GM21423 (cell line): Measurements from ENCODE around the gene CRKL.
"Not testable (repeated sequence)": the region's sequence is repeated elsewhere in the genome, so short reads cannot be mapped to it uniquely, and the experiment has no call there.

Experiments
- ATAC-seq: cut with Tn5 transposase; IDR thresholded peaks from one replicate; pipeline ENCODE4 v1.9.1; 2021; ENCODE audit warnings: mild to moderate bottlenecking, moderate library complexity; ENCODE audit not compliant: unreplicated experiment

CRKL gene

DNA sequence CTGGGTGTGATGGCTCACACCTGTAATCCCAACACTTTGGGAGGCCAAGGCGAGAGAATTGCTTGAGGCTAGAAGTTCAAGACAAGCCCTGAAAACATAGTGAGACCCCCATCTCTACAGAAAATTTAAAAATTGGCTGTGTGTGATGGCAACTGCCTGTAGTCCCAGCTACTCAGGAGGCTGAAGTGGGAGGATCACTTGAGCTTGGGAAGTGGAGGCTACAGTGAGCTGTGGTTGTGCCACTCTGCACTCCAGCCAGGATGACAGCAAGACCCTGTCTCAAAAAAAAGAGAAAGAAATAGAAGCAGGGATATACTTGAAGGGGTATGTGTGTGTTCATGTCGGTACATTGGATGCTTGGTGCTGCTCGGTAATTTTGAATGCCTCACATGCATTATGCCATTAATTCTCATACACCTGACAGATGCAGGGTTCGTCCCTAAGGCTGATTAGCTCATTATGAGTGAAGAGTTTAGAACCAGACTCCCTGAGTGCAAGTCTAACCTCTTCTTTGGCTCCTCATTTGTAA lies 14.0 kb downstream of the CRKL start:
- ATAC-seq = no peak

DNA sequence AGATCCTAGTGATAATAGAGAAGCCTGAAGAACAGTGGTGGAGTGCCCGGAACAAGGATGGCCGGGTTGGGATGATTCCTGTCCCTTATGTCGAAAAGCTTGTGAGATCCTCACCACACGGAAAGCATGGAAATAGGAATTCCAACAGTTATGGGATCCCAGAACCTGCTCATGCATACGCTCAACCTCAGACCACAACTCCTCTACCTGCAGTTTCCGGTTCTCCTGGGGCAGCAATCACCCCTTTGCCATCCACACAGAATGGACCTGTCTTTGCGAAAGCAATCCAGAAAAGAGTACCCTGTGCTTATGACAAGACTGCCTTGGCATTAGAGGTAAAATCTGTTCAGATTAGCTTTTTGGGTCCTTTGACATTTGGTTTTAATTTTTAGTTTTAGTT lies 16.7 kb downstream of the CRKL start:
- no peak for ATAC-seq

DNA sequence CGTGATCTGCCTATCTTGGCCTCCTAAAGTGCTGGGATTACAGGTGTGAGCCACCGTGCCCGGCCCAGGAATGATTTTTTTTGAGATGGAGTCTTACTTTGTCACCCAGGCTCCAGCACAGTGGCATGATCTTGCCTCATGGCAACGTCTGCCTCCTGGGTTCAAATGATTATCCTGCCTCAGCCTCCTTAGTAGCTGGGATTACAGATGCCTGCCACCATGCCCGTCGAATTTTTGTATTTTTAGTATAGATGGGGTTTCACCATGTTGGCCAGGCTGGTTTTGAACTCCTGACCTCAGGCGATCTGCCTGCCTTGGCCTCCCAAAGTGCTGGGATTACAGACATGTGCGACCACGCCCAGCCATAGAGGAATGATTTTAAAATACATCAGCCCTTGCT lies 17.8 kb downstream of the CRKL start:
- ATAC-seq = not testable (repeated sequence)

DNA sequence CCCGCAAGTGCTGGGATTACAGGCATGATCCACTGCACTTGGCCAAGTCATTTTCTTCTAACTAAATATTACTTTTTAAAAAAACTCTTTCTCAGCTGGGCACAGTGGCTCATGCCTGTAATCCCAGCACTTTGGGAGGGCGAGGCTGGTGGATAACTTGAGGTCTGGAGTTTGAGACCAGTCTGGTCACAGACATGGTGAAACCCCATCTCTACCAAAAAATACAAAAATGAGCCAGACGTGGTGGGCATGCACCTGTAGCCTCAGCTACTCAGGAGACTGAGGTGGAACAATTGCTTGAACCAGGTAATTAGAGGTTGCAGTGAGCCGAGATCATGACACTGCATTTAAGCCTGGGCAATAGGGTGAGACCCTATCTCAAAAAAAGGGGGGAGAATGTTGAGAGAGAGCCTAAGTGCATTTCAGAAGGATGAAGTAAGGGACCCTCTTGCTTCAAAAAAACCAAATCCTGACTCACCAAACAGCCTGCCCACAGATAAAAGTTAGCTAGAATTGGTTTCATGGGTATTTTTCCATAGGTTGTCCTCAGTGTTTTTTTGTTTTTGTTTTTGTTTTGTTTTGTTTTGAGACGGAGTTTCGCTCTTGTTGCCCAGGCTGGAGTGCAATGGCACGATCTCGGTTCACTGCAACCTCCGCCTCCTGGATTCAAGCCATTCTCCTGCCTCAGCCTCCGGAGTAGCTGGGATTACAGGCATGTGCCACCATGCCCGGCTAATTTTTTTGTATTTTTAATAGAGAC lies 18.8 kb downstream of the CRKL start:
- not testable (repeated sequence) for ATAC-seq

DNA sequence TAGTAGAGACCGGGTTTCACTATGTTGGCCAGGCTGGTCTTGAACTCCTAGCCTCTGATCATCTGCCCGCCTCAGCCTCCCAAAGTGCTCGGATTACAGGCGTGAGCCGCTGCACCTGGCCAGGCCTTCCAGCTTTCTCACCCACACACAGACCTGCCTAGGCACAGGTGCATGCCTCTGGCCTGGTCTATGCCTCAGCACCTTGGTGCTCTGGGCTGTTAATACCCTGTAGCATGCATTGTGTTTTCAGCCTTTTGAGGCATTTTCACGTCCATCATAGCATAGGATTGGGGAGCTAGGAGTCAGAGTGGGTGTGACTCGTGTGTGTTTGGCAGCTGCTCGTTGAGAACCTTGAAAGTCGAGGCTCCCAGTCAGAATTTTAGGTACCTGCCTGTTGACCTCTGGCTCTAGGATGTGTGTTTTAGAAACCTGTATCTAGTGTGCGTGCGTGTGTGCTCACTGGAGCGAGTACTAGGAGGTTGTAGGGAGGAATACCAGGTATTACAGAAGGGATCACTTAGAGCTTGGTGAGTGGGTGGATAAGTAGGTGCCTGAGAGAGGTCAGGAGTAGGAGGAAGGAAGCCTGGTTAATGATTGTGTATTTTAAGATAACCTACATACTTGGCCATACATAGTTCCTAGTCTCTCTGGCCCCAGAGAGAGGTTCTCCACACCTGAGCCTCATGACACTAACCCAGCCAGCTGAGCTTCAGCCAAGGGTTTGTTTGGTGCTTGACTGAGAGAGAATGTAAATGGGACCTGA lies 20.0 kb downstream of the CRKL start:
- ATAC-seq = no peak

DNA sequence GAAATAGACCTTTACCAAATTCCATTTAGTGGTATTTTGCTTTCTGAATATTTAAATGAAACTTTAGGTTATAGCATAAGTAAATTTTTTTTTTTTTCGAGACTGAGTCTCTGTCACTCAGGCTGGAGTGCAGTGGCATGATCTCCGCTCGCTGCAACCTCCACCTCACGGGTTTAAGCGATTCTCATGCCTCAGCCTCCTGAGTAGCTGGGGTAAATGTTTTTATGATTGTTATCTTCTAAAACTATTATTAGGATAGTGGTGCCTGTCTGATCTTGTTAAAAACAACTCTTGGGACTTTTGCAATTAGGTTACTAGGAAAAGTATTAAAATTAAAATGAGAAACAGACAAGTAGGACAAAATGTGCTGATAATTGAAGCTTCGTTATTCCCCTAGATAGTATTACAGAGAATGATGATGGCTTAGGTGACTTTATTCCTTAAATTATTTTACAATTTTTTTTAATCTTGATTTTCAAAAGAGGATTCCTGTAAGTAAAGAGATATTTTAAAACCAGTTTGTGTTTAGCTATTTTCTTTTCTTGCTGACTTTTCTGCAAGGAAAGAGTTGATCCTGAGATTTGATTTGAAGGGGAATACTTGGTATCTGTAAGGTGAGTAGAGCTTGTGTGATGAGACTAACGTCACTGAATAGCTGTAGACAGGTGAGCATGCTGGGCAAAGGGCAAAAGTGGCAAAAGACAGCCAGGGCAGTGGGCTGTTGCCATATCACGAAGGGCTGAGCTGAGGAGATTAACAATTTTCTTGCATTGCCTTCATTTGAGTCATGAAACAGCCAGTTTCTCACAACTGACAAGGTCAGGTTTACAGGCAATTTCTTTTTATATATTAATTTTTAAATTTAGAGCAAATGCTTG lies 20.8 kb downstream of the CRKL start:
- no peak for ATAC-seq

DNA sequence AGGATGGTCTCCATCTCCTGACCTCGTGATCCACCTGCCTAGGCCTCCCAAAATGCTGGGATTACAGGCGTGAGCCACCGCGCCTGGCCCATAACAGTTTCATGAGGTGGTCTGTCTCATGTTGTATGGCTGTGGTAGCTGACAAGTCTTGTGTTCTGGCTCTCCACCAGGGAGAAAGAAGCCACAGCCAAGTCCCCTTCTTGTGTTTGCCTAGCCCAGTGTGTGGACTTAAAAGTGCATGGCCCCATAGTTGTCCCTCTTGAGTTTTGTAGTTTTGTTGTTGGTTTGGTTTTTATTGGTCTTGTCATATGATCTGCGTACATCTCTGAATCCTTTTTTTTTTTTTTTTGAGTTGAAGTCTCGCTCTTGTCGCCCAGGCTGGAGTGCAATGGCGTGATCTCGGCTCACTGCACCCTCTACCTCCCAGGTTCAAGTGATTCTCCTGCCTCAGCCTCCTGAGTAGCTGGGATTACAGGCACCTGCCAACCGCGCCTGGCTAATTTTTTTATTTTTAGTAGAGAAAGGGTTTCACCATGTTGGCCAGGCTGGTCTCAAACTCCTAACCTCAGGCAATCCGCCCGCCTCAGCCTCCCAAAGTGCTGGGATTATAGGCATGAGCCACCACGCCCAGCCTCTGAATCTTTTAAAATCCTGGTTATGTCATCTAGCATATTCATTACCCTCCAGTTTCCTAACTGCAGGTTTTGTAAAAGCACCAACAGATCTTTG lies 22.4 kb downstream of the CRKL start:
- ATAC-seq = not testable (repeated sequence)

DNA sequence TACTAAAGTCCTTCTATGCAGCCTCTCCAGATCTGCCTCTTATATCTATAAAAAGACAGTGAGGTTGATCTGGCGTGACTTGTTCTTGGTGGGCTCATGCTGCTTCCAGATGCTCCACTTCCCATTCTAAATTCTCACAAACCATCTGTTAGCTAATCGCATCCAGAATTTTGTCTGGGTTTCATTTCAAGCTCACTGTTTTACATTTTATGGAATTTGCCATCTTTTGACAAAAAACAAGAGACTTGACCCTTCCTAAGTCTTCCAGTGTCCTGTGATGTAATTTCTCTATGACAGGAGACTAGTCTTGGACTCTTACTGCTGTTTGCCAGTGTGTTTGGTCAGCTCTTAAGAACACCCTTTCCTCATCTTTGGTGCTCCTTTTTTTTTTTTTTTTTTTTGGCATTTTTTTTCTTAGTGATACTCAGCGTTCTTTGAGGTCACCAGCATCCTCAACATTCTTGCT lies 23.0 kb downstream of the CRKL start:
- ATAC-seq = no peak

DNA sequence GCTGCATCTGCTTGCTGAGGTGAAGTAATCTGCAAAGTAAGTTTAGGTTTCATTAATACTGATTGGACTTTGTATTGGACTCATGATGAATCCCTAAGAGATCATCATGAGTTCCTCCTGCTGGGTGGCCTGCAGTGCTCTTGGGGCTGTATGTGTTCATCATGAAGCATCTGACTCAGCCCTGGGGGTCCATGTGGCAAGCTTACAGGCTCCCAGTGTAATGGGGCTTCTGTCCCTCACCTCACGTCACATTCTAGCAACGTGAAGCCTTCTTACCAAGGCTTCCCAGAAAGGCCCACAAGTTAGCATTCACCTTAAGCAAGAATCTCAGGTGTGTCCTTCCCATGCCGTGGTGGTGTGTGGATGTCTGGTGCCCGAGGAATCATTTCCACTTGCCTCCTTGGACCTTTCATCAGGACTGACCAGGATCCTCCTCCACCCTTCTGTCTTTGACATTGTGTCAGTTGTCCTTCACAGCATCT lies 23.7 kb downstream of the CRKL start:
- ATAC-seq = no peak

DNA sequence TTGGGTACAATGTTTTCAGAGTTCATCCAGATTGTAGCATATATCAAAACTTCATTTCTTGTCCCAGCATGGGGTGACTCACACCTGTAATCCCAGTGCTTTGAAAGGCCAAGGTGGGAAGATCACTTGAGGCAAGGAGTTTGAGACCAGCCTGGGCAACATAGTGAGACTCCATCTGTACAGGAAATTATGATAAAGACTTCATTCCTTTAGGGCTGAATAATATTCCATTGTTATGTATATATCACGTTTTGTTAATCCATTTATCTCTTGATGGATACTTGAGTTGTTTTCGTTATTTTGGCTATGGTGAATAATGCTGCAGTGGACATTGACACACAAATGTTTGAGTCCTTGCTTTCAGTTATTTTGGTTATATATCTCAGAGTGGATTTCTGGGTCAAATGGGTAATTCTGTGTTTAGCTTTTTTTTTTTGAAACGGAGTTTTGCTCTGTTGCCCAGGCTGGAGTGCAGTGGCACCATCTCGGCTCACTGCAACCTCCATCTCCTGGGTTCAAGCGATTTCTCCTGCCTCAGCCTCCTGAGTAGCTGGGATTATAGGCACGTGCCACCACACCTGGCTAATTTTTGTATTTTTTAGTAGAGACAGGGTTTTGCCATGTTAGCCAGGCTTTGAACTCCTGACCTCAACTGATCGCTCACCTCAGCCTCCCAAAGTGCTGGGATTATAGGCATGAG lies 25.1 kb downstream of the CRKL start:
- ATAC-seq = not testable (repeated sequence)

DNA sequence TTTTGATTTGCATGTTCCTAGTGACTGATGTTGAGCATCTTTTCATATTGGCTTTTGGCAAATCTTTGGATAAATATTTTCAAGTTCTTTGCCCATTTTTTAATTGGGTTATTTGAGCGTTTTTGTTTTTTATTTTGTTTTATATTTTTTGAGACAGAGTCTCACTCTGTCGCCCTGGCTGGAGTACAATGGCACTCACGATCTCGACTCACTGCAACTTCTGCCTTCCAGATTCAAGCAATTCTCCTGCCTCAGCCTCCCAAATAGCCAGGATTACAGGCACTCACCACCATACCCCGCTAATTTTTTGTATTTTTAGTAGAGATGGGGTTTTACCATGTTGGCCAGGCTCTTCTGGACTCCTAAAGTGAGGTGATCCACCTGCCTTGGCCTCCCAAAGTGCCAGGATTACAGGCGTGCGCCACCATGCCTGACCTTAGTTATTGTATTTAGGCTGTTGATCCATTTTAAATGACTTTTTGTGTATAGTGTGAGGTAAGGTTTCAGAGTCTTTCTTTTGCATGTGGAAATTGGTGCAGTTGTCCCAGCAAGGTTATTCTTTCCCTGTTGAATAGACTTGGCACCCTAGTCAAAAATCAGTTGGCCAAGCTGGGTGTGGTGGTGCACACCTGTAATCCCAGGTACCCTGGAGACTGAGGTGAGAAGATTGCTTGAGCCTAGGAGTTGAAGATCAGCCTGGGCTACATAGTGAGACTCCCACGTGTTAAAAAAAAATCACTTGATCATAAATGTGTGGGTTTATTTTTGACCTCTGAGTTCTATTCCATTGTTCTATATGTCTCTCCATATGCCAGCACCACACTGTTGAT lies 26.1 kb downstream of the CRKL start:
- ATAC-seq = no peak

DNA sequence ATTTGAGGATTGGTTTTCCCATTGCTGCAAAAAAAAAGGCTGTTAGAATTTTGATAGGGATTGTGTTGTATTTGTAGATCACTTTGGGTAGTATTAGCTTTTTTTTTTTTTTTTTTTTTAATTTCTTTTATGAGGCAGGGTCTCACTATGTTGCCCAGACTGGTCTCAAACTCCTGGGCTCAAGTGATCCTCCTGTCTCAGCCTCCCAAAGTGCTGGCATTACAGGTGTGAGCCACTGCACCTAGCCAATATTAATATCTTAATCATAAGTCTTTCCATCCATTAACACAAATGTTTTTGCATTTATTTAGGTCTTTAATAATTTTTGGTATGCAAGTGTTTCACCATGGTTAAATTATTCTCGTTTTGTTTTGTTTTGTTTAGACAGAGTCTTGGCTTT lies 26.8 kb downstream of the CRKL start:
- no peak for ATAC-seq

DNA sequence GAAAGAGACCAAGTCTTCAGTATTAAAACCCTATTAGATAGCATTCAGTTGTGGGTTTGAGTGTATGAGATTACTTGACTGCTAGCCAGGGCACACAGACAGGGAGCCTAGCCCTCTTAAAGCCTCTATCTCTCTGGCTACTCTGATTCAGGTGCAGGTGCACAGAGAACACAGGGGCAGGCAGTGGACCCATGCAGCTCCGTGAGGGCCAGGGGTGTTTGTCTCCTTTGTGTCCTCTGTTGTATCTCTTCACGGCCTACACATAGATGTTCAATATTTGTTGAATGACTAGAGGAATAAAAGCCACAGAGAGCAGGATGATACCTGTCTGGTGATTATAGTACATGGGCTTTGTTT lies 28.3 kb downstream of the CRKL start:
- ATAC-seq = no peak

DNA sequence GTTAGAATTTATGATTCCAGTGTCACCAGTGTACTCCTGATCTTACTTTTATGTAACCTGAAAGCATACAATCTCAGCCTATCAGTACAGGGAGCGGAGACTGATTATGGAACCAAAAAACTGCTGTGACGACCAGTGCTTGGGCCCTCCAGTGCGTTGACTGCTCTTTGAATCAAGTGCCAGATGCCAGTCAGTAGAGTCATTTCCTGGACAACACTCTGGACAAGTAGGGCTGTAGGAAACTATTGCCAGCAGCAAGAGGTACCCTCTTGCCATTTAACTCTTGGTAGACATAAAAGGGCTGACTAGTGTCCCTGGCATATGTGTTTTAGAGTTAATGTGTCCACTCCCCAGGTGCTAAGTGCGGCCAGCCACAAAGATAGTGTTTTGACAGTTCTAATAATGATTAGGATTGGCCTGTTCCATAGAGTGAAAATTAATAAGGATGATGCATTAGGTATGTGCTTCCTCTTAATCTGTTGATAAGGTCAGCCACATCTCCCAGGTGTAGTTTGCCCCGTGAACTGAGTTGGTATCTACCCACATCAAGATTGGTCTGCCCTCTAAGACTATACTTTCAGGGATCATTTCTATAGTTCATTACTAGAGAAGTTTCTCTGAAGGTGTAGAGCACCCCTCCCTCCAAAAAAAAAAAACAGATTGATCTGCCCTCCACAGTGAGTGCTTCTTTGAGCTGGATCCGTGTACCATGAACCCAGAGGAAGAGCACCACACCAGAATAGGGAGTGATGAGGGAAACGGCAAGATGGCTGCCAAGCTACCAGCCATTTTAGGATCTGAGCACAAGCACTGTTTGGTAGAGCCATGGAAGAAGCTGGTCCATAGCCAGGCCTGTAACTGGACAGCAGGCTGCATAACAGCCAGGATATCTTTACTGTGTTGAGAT lies 29.1 kb downstream of the CRKL start:
- ATAC-seq = no peak

DNA sequence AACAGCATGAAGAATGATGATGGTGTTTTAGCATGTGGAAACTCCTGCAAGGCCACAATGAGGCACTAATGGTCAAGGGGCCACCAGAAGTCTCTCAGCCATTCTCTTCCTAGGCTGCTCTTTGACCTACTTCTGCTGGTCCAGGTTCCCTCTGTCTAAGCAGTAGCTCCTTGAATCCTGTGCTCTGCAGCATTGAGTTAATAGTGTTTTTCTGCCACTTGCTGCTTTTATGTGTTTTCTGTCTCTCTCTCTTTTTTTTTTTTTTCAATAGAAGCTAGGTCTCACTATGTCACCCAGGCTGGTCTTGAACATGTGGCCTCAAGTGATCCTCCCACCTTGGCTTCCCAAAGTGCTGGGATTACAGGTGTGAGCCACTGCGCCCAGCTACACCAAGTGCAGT lies 29.8 kb downstream of the CRKL start:
- ATAC-seq = no peak

DNA sequence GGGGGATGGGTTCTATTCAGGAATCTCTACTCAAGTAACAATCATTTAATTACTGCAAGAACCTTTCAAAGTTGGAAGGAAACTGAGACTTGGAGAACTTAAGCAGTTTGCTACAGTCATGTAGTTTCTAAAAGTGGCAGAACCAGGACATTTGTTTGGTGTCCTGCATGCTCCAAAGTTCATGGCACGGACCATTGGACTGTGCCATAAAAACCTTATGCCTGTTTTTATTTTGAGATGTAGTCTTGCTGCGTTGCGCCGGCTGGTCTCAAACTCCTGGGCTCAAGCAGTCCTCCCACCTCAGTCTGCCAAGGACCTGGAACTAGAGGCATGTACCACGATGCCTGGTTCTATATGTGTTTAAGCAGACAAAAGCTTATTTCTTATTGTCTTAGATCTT lies 31.2 kb downstream of the CRKL start:
- no peak for ATAC-seq

DNA sequence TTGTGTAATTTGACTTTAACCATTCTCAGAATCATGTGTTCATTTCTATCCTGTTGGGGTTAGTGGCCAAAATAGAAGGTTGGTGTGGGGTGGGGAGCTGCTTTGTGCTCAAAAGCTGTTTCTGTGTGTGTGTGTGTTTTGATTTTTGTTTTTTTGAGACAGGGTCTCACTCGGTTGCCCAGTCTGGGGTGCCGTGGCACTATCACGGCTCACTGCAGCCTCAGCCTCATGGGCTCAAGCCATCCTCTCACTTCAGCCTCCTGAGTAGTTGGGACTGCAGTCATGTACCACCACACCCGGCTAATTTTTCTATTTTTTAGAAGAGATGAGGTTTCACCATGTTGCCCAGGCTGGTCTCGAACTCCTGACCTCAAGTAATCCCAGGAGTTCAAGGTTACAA lies 31.8 kb downstream of the CRKL start:
- ATAC-seq = no peak

DNA sequence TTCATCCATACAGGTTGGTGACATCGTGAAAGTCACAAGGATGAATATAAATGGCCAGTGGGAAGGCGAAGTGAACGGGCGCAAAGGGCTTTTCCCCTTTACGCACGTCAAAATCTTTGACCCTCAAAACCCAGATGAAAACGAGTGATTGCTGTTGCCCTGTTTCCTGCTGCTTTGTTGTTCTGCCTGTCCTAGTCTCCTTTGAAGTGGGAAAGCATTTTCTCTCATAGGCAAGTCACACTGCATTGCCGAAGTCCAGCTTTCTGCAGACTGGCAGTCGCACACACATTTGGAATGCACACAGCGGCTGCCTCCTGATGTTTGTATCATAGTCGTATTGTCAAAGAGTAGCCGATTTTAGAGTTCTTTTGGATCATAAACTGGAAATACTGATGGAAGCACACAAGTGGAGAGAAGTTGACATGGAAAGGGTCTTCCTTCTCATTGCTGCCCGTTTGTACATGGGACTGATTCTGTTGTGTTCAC lies 32.5 kb downstream of the CRKL start:
- ATAC-seq = no peak
